GM21825 (cell line): ENCODE results near the gene CSRP3.

Source experiments
- ATAC-seq: cut with Tn5 transposase; IDR thresholded peaks from one replicate; pipeline ENCODE4 v1.9.1; 2021; ENCODE audit warnings: mild to moderate bottlenecking, moderate library complexity; ENCODE audit not compliant: unreplicated experiment

Gene CSRP3

GRCh38 chr11:19201737-19202605 is at the start of gene CSRP3:
CSRP3 (minus strand) TSS chr11:19201983; CDS start chr11:19192448, 9,535 bp downstream.
- no peak for ATAC-seq

GRCh38 chr11:19251577-19251976 is 49.8 kb upstream of the CSRP3 start:
- ATAC-seq, result no peak

- ATAC-seq, result no peak
These were observed 45.0 kb upstream of the CSRP3 start for GRCh38 chr11:19246816-19247215.

GRCh38 chr11:19245351-19245750 is 43.6 kb upstream of the CSRP3 start:
- no peak for ATAC-seq

GRCh38 chr11:19244621-19245020 is 42.8 kb upstream of the CSRP3 start:
- ATAC-seq, result no peak

- ATAC-seq, result no peak
These were observed 42.3 kb upstream of the CSRP3 start for GRCh38 chr11:19244084-19244483.

- ATAC-seq, result no peak
These were observed 41.8 kb upstream of the CSRP3 start for GRCh38 chr11:19243613-19244012.

GRCh38 chr11:19243143-19243542 is 41.4 kb upstream of the CSRP3 start:
- ATAC-seq, result no peak

- no peak for ATAC-seq
These were observed 40.6 kb upstream of the CSRP3 start for GRCh38 chr11:19242179-19242932.

GRCh38 chr11:19241260-19242178 is 39.7 kb upstream of the CSRP3 start:
- peak; percentile 36 for ATAC-seq

GRCh38 chr11:19240420-19241259 is 38.9 kb upstream of the CSRP3 start, which contains the start of gene E2F8:
E2F8 (minus strand) TSS chr11:19240945; CDS start chr11:19240121, 824 bp downstream.
- ATAC-seq, result peak; percentile 90

- ATAC-seq, result no peak
These were observed 37.3 kb upstream of the CSRP3 start for GRCh38 chr11:19239039-19239438.

GRCh38 chr11:19237813-19238212 is 36.0 kb upstream of the CSRP3 start:
- no peak for ATAC-seq

- ATAC-seq, result no peak
These were observed 35.6 kb upstream of the CSRP3 start for GRCh38 chr11:19237381-19237780.

GRCh38 chr11:19234231-19234817 is 32.5 kb upstream of the CSRP3 start:
- ATAC-seq, result no peak

GRCh38 chr11:19232910-19233503 is 31.2 kb upstream of the CSRP3 start:
- ATAC-seq, result no peak

GRCh38 chr11:19229671-19230070 is 27.9 kb upstream of the CSRP3 start:
- ATAC-seq, result no peak

GRCh38 chr11:19228968-19229367 is 27.2 kb upstream of the CSRP3 start:
- no peak for ATAC-seq
